Spleen (tissue), 7 donors: ENCODE data around the gene NAPSA.
"Not testable (repeated sequence)": the region's sequence is repeated elsewhere in the genome, so short reads cannot be mapped to it uniquely, and the experiment has no call there.

ENCODE experiments used
- POLR2AphosphoS5 ChIP-seq, 3 donors: sonication (generic); formaldehyde crosslinking; IDR thresholded peaks; one replicate each; pipeline ENCODE4 v1.5.1; 2017; ENCODE audit warnings: antibody characterized with exemption in 3 of 3
- TF ChIP-seq, protein P1 (sequence below), 11 experiments: fragments of 200-600 bp in 7 of 11; fragments of 450-650 bp in 4 of 11; sonication (generic) in 4 of 11; IDR thresholded peaks in 8 of 11; conservative IDR thresholded peaks in 3 of 11; 1 replicate in 7 of 11; 2 replicates in 4 of 11; pipeline versions ENCODE4 v1.4.0 to v1.8.0; 2016 to 2021; ENCODE audit warnings: antibody characterized with exemption in 11 of 11, inconsistent platforms in 4 of 11, mild to moderate bottlenecking in 1 of 11
- donor health status: DM: no; HTN: no; CAD: no; lungs with moderate emphysema.
- donor health status: DM: no; HTN: no; CAD: no.
- donor health status: DM: no; HTN: no; CAD: no.

- TF ChIP-seq, protein P1, sequence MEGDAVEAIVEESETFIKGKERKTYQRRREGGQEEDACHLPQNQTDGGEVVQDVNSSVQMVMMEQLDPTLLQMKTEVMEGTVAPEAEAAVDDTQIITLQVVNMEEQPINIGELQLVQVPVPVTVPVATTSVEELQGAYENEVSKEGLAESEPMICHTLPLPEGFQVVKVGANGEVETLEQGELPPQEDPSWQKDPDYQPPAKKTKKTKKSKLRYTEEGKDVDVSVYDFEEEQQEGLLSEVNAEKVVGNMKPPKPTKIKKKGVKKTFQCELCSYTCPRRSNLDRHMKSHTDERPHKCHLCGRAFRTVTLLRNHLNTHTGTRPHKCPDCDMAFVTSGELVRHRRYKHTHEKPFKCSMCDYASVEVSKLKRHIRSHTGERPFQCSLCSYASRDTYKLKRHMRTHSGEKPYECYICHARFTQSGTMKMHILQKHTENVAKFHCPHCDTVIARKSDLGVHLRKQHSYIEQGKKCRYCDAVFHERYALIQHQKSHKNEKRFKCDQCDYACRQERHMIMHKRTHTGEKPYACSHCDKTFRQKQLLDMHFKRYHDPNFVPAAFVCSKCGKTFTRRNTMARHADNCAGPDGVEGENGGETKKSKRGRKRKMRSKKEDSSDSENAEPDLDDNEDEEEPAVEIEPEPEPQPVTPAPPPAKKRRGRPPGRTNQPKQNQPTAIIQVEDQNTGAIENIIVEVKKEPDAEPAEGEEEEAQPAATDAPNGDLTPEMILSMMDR (IDR thresholded peaks at IDR 0.05 in 8 of 11, conservative IDR thresholded peaks at IDR 0.05 in 3 of 11) = not testable (repeated sequence)
- not testable (repeated sequence) for TF ChIP-seq POLR2AphosphoS5 (IDR thresholded peaks at IDR 0.05)
These were observed 28.4 kb downstream of the NAPSA start for GRCh38 chr19:50337031-50337430.
